Left ventricle myocardium inferior (tissue), 1 donor: Measurements from ENCODE around the gene SHMT2. TPM values are rescaled to one million over a fixed set of nuclear protein-coding genes. Genes with fewer than 3 reads are reported as not detected.

Experiments
- DNase-seq: peaks from one replicate; pipeline ENCODE4 v3.0.0-alpha.2; 2020
- H3K27ac ChIP-seq: fragments of 200-600 bp; replicated peaks from 2 replicates; pipeline ENCODE4 v1.8.0; 2021
- H3K27me3 ChIP-seq: fragments of 200-600 bp; 2 replicates; pipeline ENCODE4 v1.8.0; 2021; ENCODE audit warnings: low read depth
- H3K36me3 ChIP-seq: fragments of 200-600 bp; 2 replicates; pipeline ENCODE4 v1.8.0; 2021
- H3K4me1 ChIP-seq: fragments of 200-600 bp; 2 replicates; pipeline ENCODE4 v1.8.0; 2021
- H3K4me3 ChIP-seq: fragments of 200-600 bp; 2 replicates; pipeline ENCODE4 v1.8.0; 2021; ENCODE audit warnings: mild to moderate bottlenecking, moderate library complexity
- H3K9me3 ChIP-seq: fragments of 200-600 bp; replicated peaks from 2 replicates; pipeline ENCODE4 v1.8.0; 2021
- intact Hi-C: fragments of 100-400 bp; cut with micrococcal nuclease; formaldehyde crosslinking; loops from one replicate; pipeline ENCODE4 v1.11.0; 2022
- total RNA-seq: library from RNA; stranded (reverse); fragmentation: NEBNext Ultra II Directional; extraction: Animal tissue kit (Norgen Biotek cat#: 25700); gene quantifications from one replicate; pipeline ENCODE4 v1.2.1, GENCODE V29; 2021
- TF ChIP-seq, protein P1 (sequence below): fragments of 200-600 bp; IDR thresholded peaks from 2 replicates; pipeline ENCODE4 v1.8.0; 2021; ENCODE audit warnings: antibody characterized with exemption, mild to moderate bottlenecking, borderline replicate concordance
- donor health status: DM: no; HTN: yes; CAD: no; lungs with severe emphysema.

SHMT2 gene
- total RNA-seq, 1 donor from 2014 or later, result 22.9 TPM

DNA sequence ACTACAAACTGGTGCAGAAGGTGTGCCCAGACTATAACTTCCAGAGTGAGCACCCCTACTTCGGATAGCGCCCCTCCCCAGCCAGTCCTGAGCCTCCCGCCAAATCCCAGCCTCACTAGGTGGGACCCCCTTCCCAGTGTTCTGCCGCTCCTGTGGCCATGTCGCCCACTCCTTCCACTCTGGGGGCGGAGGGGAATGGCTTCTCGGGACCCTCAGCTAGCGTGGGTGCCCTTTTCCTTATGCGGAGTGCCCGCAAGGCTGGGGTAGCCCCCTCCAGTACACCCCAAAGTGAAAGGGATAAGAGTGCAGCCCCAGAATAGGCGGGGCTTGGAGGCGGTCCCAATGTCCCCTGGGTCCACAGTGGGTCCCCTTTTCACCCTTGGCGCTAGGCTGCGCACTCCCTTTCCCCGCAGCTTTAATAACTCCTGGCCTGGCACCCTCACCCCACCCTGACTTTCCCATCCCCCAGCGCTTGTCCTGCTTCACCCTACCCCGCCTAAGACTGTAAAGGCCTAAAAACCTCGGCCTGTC, 3.8 kb upstream of the SHMT2 start:
- TF ChIP-seq, protein P1, sequence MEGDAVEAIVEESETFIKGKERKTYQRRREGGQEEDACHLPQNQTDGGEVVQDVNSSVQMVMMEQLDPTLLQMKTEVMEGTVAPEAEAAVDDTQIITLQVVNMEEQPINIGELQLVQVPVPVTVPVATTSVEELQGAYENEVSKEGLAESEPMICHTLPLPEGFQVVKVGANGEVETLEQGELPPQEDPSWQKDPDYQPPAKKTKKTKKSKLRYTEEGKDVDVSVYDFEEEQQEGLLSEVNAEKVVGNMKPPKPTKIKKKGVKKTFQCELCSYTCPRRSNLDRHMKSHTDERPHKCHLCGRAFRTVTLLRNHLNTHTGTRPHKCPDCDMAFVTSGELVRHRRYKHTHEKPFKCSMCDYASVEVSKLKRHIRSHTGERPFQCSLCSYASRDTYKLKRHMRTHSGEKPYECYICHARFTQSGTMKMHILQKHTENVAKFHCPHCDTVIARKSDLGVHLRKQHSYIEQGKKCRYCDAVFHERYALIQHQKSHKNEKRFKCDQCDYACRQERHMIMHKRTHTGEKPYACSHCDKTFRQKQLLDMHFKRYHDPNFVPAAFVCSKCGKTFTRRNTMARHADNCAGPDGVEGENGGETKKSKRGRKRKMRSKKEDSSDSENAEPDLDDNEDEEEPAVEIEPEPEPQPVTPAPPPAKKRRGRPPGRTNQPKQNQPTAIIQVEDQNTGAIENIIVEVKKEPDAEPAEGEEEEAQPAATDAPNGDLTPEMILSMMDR, result no peak
- H3K27me3 ChIP-seq, result peaks cover 71% of the 10 kb centered on the region

DNA sequence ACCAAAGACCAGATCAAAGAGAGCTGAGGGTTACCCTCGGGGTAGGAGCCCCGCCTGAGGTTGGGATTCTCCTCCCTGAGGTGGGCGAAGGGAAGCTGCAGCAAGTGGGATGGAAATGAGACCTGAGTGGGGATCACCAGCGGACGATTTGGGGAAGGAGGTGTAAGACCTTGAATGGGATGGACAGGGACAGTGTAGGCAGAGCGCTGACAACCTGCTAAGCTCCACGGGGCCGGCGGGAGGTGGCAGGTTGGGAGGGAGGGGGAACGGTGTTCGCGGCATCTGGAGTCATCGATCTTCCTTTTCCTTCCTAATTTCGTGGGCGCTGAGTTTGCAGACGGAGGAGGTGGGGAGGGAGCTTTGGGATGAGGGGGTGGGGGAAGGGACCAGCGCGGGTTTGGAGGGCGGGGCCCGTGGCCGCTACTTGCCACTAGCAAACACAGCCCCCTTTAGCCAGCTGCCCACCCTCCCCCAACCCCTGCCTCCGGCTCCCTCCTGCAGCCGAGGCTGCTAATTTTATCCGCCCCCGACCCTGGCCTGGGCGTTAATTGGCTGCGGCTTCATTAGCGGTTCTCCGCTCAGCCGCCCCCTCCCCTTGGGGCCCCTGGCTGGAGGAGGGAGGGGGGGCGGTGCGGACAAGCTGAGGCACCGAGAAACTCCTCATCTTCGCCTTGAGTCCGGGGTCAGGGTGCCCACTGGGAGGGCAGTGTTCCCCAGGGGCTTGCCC, 2.8 kb upstream of the SHMT2 start:
- H3K36me3 ChIP-seq, result peaks cover 6% of the 10 kb centered on the region
- H3K27me3 ChIP-seq, result peaks cover 61% of the 10 kb centered on the region
- no peak for DNase-seq
- H3K9me3 ChIP-seq, result no peaks in the 10 kb centered on the region
- no peak overlapping the region for H3K27ac ChIP-seq
- TF ChIP-seq, protein P1, result no peak
- H3K4me3 ChIP-seq, result peak overlapping the region; percentile 45
- peaks cover 45% of the 10 kb centered on the region for H3K4me1 ChIP-seq
- intact Hi-C loops, result no loop called here

More for the DNA sequence above, 3.8 kb upstream of the SHMT2 start:
- Histone ChIP-seq H3K36me3 (no peaks in the 10 kb centered on the region), H3K4me1 (peaks cover 37% of the 10 kb centered on the region), H3K4me3 (no peak overlapping the region), H3K9me3 (no peaks in the 10 kb centered on the region), H3K27ac (no peak overlapping the region)
- intact Hi-C loops, result no loop called here
- DNase-seq, result no peak

DNA sequence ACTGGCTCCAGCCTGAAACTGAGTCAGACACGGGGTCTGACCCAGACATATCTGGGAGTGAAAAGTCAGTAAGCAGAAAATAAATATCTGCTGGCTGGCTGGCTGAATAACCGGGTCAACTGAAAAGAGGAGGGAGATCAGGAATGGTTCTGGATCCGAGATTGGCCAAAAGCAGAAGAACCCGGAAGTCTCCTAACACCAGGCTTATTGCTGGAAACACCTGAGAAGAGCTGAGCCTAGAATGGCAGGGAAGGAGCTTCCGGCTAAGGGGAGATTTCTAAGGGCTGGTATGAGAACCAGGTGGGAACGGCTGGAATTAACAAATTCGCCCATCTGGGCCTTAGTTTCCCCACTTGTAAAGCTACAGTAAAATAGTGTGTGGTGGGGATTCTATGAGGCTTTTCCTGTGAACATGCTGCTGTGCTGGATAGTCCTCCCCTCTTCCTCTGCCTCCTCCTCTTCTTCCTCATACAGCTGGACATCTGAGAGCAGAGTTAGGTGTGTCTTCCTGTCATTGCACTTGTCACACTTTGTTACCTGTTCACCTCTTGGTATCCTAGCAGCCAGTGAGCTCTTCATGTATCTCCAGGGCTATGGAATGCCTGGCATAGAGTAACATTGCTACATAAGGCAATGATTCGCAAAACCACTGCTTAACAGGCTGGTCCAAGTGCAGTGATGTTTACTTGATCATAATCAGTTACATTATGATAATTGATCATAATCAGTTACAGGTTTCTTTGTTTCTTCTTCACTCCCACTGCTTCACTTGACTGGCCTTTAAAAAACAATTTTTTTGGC, 2.0 kb upstream of the SHMT2 start:
- peaks cover 45% of the 10 kb centered on the region for H3K4me1 ChIP-seq
- intact Hi-C loops, result no loop called here
- TF ChIP-seq, protein P1, result no peak
- H3K27ac ChIP-seq, result no peak overlapping the region
- peaks cover 13% of the 10 kb centered on the region for H3K36me3 ChIP-seq
- peaks cover 53% of the 10 kb centered on the region for H3K27me3 ChIP-seq
- no peak for DNase-seq
- no peaks in the 10 kb centered on the region for H3K9me3 ChIP-seq
- peak overlapping the region; percentile 45 for H3K4me3 ChIP-seq

- Histone ChIP-seq H3K4me3 (peak overlapping the region; percentile 83), H3K9me3 (no peaks in the 10 kb centered on the region), H3K27ac (peak overlapping the region; percentile 83), H3K36me3 (peaks cover 30% of the 10 kb centered on the region), H3K27me3 (peaks cover 37% of the 10 kb centered on the region), H3K4me1 (peaks cover 54% of the 10 kb centered on the region)
- DNase-seq, result no peak
- intact Hi-C loops, result no loop called here
- TF ChIP-seq, protein P1, result peak; percentile 39
These were observed 371 bp upstream of the SHMT2 start for GRCh38 chr12:57229046-57229633.

DNA sequence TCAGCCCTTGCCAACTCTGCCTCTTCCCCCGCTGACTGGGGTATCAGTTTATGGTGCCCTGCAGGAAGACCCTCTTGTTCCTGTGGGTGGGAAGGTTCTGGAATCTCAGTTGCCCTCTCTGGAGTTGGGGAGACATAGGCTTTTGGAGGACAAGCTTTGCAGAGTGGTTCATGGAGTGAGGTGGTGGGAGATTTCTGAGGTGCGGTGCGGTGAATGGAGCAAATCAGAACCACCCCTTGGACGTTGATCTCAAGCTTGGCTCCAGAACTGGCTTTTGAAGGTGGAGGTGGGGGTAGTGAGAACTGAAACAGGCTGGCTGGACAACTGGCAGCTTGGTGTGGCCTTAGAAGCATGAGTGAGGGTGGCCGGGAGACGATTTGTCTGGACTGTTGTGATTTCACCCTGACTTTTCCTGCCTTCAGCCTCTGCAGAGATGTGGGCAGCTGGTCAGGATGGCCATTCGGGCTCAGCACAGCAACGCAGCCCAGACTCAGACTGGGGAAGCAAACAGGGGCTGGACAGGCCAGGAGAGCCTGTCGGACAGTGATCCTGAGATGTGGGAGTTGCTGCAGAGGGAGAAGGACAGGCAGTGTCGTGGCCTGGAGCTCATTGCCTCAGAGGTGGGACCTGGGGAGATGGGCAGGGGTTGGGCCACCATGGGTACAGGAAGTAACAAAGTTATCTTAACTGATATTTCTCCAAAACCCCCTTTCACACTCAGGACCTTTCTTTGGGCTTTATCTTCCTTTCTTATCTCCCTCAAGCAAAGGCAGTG, 1.1 kb downstream of the SHMT2 start:
- peak overlapping the region; percentile 83 for H3K27ac ChIP-seq
- DNase-seq, result peak; percentile 11
- intact Hi-C loops, result no loop called here

More for the DNA sequence above, 1.1 kb downstream of the SHMT2 start:
- H3K27me3 ChIP-seq, result peaks cover 34% of the 10 kb centered on the region
- peaks cover 38% of the 10 kb centered on the region for H3K36me3 ChIP-seq
- H3K4me1 ChIP-seq, result peaks cover 56% of the 10 kb centered on the region
- H3K9me3 ChIP-seq, result no peaks in the 10 kb centered on the region
- H3K4me3 ChIP-seq, result peak overlapping the region; percentile 83
- TF ChIP-seq, protein P1, result no peak
